ENCODE data around the gene CEACAM3.
A peak's percentile ranks its signal among the peaks of the same experiment; 100 is the strongest.

Gene CEACAM3

DNA sequence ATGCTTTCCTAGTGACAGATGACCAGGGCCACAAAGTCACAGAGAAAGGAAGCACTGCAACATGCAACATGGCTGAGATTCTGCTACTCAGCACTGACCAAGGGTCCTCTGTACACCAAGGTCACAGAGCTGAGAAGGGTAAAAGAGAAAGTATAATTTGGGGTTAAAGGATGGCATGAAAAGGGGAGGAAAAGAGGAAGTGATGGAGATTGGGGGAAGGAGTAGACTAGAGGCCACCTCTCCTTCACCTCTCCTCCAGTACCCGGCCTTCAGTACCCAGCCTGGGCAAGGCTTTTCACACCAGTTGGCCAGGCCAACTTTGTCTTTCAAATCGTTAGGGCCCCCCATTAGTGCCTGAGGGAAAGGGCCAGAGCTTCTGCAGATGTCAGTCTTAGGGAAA lies 57.4 kb downstream of the CEACAM3 start:
- Histone ChIP-seq H3K9me3 (ENCODE audit: low read length) (no peaks in the 10 kb centered on the region), H3K79me2 (ENCODE audit: insufficient read depth, low read length) (no peaks in the 10 kb centered on the region), H3K4me3 (ENCODE audit: low read depth, low read length, poor library complexity, severe bottlenecking) (no peak overlapping the region), H3K27me3 (ENCODE audit: insufficient read depth, low read length) (no peaks in the 10 kb centered on the region; the same call in 1 of the 2 replicates), H3K4me1 (ENCODE audit: insufficient read depth, low read length, severe bottlenecking) (peaks cover under 1% of the 10 kb centered on the region), H3K27ac (ENCODE audit: low read depth, low read length, poor library complexity, severe bottlenecking) (no peak overlapping the region), H3K9ac (ENCODE audit: low read length) (no peak overlapping the region), H3F3A (ENCODE audit: insufficient read depth, low read length) (no peaks in the 10 kb centered on the region), H2AFZ (ENCODE audit: low read length) (no peak overlapping the region), H3K9me2 (ENCODE audit: low read depth, low read length) (no peaks in the 10 kb centered on the region), H3K36me3 (ENCODE audit: insufficient read depth, low read length) (no peaks in the 10 kb centered on the region), H4K20me1 (ENCODE audit: insufficient read depth, low read length) (no peaks in the 10 kb centered on the region), H3K4me2 (ENCODE audit: low read length) (no peak overlapping the region)
- TF ChIP-seq, protein P1, sequence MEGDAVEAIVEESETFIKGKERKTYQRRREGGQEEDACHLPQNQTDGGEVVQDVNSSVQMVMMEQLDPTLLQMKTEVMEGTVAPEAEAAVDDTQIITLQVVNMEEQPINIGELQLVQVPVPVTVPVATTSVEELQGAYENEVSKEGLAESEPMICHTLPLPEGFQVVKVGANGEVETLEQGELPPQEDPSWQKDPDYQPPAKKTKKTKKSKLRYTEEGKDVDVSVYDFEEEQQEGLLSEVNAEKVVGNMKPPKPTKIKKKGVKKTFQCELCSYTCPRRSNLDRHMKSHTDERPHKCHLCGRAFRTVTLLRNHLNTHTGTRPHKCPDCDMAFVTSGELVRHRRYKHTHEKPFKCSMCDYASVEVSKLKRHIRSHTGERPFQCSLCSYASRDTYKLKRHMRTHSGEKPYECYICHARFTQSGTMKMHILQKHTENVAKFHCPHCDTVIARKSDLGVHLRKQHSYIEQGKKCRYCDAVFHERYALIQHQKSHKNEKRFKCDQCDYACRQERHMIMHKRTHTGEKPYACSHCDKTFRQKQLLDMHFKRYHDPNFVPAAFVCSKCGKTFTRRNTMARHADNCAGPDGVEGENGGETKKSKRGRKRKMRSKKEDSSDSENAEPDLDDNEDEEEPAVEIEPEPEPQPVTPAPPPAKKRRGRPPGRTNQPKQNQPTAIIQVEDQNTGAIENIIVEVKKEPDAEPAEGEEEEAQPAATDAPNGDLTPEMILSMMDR (IDR thresholded peaks at IDR 0.05; ENCODE audit: low read length) = no peak
- no peak for TF ChIP-seq EZH2 (IDR thresholded peaks at IDR 0.05; ENCODE audit: borderline replicate concordance, low read length)

DNA sequence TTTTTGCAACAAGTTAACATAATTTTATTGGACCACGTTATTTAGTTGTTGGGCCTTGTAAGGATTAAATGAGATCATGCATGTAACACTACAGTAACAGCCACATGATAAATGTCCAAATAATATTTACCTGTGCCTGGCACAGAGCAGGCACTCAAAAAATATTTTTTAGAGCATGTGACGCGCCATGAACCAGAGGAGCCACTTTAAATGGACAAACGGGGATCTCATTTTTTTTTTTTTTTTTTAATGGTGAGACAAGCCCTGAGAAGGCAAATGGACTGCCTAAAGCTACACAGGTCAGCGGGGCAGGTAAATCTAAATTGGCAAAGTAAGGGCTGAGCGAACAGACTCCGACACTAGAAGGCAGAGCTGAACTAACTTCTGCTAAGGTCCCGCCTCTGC lies 62.8 kb downstream of the CEACAM3 start:
- no peak for TF ChIP-seq EZH2 (IDR thresholded peaks at IDR 0.05; ENCODE audit: borderline replicate concordance, low read length)
- TF ChIP-seq, protein P1 (IDR thresholded peaks at IDR 0.05; ENCODE audit: low read length) = peak; percentile 51
- H3K9me2 ChIP-seq (ENCODE audit: low read depth, low read length) = no peaks in the 10 kb centered on the region
- H3K79me2 ChIP-seq (ENCODE audit: insufficient read depth, low read length) = peaks cover 36% of the 10 kb centered on the region
- H3K4me2 ChIP-seq (ENCODE audit: low read length) = peak overlapping the region; percentile 55
- no peaks in the 10 kb centered on the region for H4K20me1 ChIP-seq (ENCODE audit: insufficient read depth, low read length)
- no peaks in the 10 kb centered on the region for H3K9me3 ChIP-seq (ENCODE audit: low read length)
- peaks cover 39% of the 10 kb centered on the region for H3K36me3 ChIP-seq (ENCODE audit: insufficient read depth, low read length)
- peak overlapping the region; percentile 54 for H3K9ac ChIP-seq (ENCODE audit: low read length)
- peaks cover 42% of the 10 kb centered on the region for H3K4me1 ChIP-seq (ENCODE audit: insufficient read depth, low read length, severe bottlenecking)
- H3K4me3 ChIP-seq (ENCODE audit: low read depth, low read length, poor library complexity, severe bottlenecking) = peak overlapping the region; percentile 34
- no peak overlapping the region for H3K27ac ChIP-seq (ENCODE audit: low read depth, low read length, poor library complexity, severe bottlenecking)
- no peaks in the 10 kb centered on the region for H3F3A ChIP-seq (ENCODE audit: insufficient read depth, low read length)
- H2AFZ ChIP-seq (ENCODE audit: low read length) = peak overlapping the region; percentile 39
- no peaks in the 10 kb centered on the region for H3K27me3 ChIP-seq (ENCODE audit: insufficient read depth, low read length)

GRCh38 chr19:41859618-41860418 lies 63.4 kb downstream of the CEACAM3 start, which contains the start of gene RPS19:
RPS19 (plus strand) TSS chr19:41860255; CDS start chr19:41860775, 520 bp downstream.
- Histone ChIP-seq H3K36me3 (ENCODE audit: insufficient read depth, low read length) (peaks cover 45% of the 10 kb centered on the region), H3K4me2 (ENCODE audit: low read length) (peak within 1 kb of the TSS; percentile 92), H3K4me1 (ENCODE audit: insufficient read depth, low read length, severe bottlenecking) (peaks cover 48% of the 10 kb centered on the region), H4K20me1 (ENCODE audit: insufficient read depth, low read length) (no peaks in the 10 kb centered on the region), H3F3A (ENCODE audit: insufficient read depth, low read length) (no peaks in the 10 kb centered on the region), H3K9me2 (ENCODE audit: low read depth, low read length) (no peaks in the 10 kb centered on the region), H3K27ac (ENCODE audit: low read depth, low read length, poor library complexity, severe bottlenecking) (peak within 1 kb of the TSS; percentile 92), H3K79me2 (ENCODE audit: insufficient read depth, low read length) (peaks cover 42% of the 10 kb centered on the region), H3K9ac (ENCODE audit: low read length) (peak within 1 kb of the TSS; percentile 100), H2AFZ (ENCODE audit: low read length) (peak within 1 kb of the TSS; percentile 39), H3K27me3 (ENCODE audit: insufficient read depth, low read length) (no peaks in the 10 kb centered on the region), H3K9me3 (ENCODE audit: low read length) (no peaks in the 10 kb centered on the region), H3K4me3 (ENCODE audit: low read depth, low read length, poor library complexity, severe bottlenecking) (peak within 1 kb of the TSS; percentile 100)
- TF ChIP-seq EZH2 (IDR thresholded peaks at IDR 0.05; ENCODE audit: borderline replicate concordance, low read length) = no peak
- TF ChIP-seq, protein P1 (IDR thresholded peaks at IDR 0.05; ENCODE audit: low read length) = 0 out of 2 replicates have a peak, but pooled peaks have one; percentile 7

Measured in OCI-LY1 (cell line).